Right ventricle myocardium inferior (tissue), 1 donor: ENCODE results near the gene USP6NL. TPM values are rescaled to one million over a fixed set of nuclear protein-coding genes. Genes with fewer than 3 reads are reported as not detected.
A peak's percentile ranks its signal among the peaks of the same experiment; 100 is the strongest.
"Not testable (repeated sequence)": the region's sequence is repeated elsewhere in the genome, so short reads cannot be mapped to it uniquely, and the experiment has no call there.

ENCODE experiments used
- ATAC-seq: fragments of 200-7000 bp; cut with Tn5 transposase; one replicate; pipeline ENCODE4 v1.9.1; 2020; ENCODE audit warnings: mild to moderate bottlenecking, moderate library complexity
- DNase-seq: peaks from one replicate; pipeline ENCODE4 v3.0.0; 2021; ENCODE audit errors: missing footprints
- intact Hi-C: fragments of 100-400 bp; cut with DNase I; formaldehyde crosslinking; loops from one replicate; pipeline ENCODE4 v1.11.0; 2022
- total RNA-seq: library from RNA; stranded (reverse); fragmentation: NEBNext Ultra II Directional; extraction: Animal tissue kit (Norgen Biotek cat#: 25700); gene quantifications from one replicate; pipeline ENCODE4 v1.2.1, GENCODE V29; 2021
- donor health status: DM: no; HTN: yes; CAD: no; lungs with severe emphysema.

The USP6NL gene
- total RNA-seq, 1 donor from 2014 or later: 6.4 TPM

GRCh38 chr10:11506247-11506789, 105.1 kb downstream of the USP6NL start:
- intact Hi-C loops: no loop called here
- ATAC-seq (no peak), DNase-seq (no peak)

- DNase-seq (no peak), ATAC-seq (no peak)
- intact Hi-C loops: no loop called here
These were observed 105.8 kb downstream of the USP6NL start for GRCh38 chr10:11505639-11506038.

- ATAC-seq: no peak
- intact Hi-C loops: no loop called here
- DNase-seq: no peak
These were observed 106.7 kb downstream of the USP6NL start for GRCh38 chr10:11504566-11505285.

- intact Hi-C loops: no loop called here
- DNase-seq (no peak), ATAC-seq (no peak)
These were observed 109.8 kb downstream of the USP6NL start for GRCh38 chr10:11501600-11501999.

- DNase-seq (no peak), ATAC-seq (no peak)
- intact Hi-C loops: no loop called here
These were observed 111.9 kb downstream of the USP6NL start for GRCh38 chr10:11499425-11500071.

GRCh38 chr10:11498399-11498798, 113.1 kb downstream of the USP6NL start:
- no peak for DNase-seq
- intact Hi-C loops: no loop called here
- no peak for ATAC-seq

- intact Hi-C loops, DNase-seq, ATAC-seq: not testable (repeated sequence)
These were observed 116.5 kb downstream of the USP6NL start for GRCh38 chr10:11494923-11495322.

- DNase-seq (no peak), ATAC-seq (no peak)
- intact Hi-C loops: no loop called here
These were observed 117.8 kb downstream of the USP6NL start for GRCh38 chr10:11493646-11494045.

- DNase-seq: no peak
- intact Hi-C loops: no loop called here
- no peak for ATAC-seq
These were observed 120.4 kb downstream of the USP6NL start for GRCh38 chr10:11491087-11491486.

GRCh38 chr10:11489591-11489990, 121.9 kb downstream of the USP6NL start:
- ATAC-seq (no peak), DNase-seq (no peak)
- intact Hi-C loops: no loop called here

- intact Hi-C loops: no loop called here
- DNase-seq (no peak), ATAC-seq (no peak)
These were observed 123.3 kb downstream of the USP6NL start for GRCh38 chr10:11488126-11488525.

- ATAC-seq (no peak), DNase-seq (no peak)
- intact Hi-C loops: no loop called here
These were observed 128.0 kb downstream of the USP6NL start for GRCh38 chr10:11483201-11484148.

- ATAC-seq (no peak), DNase-seq (no peak)
- intact Hi-C loops: no loop called here
These were observed 129.1 kb downstream of the USP6NL start for GRCh38 chr10:11482306-11482705.

GRCh38 chr10:11480687-11481086, 130.8 kb downstream of the USP6NL start:
- no peak for ATAC-seq
- DNase-seq: no peak
- intact Hi-C loops: no loop called here

- DNase-seq: no peak
- ATAC-seq: no peak
- intact Hi-C loops: no loop called here
These were observed 132.2 kb downstream of the USP6NL start for GRCh38 chr10:11479300-11479699.

GRCh38 chr10:11478807-11479206, 132.6 kb downstream of the USP6NL start:
- intact Hi-C loops: no loop called here
- ATAC-seq: no peak

GRCh38 chr10:11475831-11476434, 135.5 kb downstream of the USP6NL start:
- DNase-seq: no peak
- no peak for ATAC-seq
- intact Hi-C loops: no loop called here

More at GRCh38 chr10:11478807-11479206, 132.6 kb downstream of the USP6NL start:
- no peak for DNase-seq

GRCh38 chr10:11473128-11473760, 138.2 kb downstream of the USP6NL start:
- intact Hi-C loops: no loop called here
- DNase-seq (no peak), ATAC-seq (peak; percentile 56)
